Astrocyte (in vitro differentiated cells and primary cell): ENCODE data around the gene ZNF519.
"Not testable (repeated sequence)": the region's sequence is repeated elsewhere in the genome, so short reads cannot be mapped to it uniquely, and the experiment has no call there.

Source experiments
- CTCF ChIP-seq: IDR thresholded peaks from 2 replicates; pipeline ENCODE4 v1.5.1; 2011; ENCODE audit warnings: low read depth, mild to moderate bottlenecking, inconsistent platforms, low read length, moderate library complexity; ENCODE audit not compliant: insufficient read depth
- EZH2 ChIP-seq: IDR thresholded peaks from 2 replicates; pipeline ENCODE4 v1.6.1; 2012; ENCODE audit warnings: mild to moderate bottlenecking, low read length, inconsistent platforms; ENCODE audit not compliant: insufficient read depth

- not testable (repeated sequence) for TF ChIP-seq CTCF, EZH2
Measured at GRCh38 chr18:14139583-14139982, 7.3 kb upstream of the ZNF519 start.
